Osteocyte (in vitro differentiated cells): Measurements from ENCODE around the gene ALG3. TPM values are rescaled to one million over a fixed set of nuclear protein-coding genes. Genes with fewer than 3 reads are reported as not detected.
A peak's percentile ranks its signal among the peaks of the same experiment; 100 is the strongest.

ENCODE experiments used
- DNase-seq: peaks from one replicate; pipeline ENCODE4 v3.0.0; 2021; ENCODE audit warnings: mixed read lengths; ENCODE audit not compliant: unreplicated experiment; ENCODE audit errors: extremely low spot score
- H3K27ac Mint-ChIP-seq: one replicate; pipeline ENCODE4 v1.8.0; 2021; ENCODE audit warnings: mild to moderate bottlenecking, mixed read lengths; ENCODE audit not compliant: unreplicated experiment
- H3K27me3 Mint-ChIP-seq: one replicate; pipeline ENCODE4 v1.8.0; 2021; ENCODE audit warnings: mixed read lengths; ENCODE audit not compliant: unreplicated experiment
- H3K36me3 Mint-ChIP-seq: one replicate; pipeline ENCODE4 v1.8.0; 2021; ENCODE audit warnings: mixed read lengths; ENCODE audit not compliant: unreplicated experiment
- H3K4me1 Mint-ChIP-seq: one replicate; pipeline ENCODE4 v1.8.0; 2021; ENCODE audit warnings: mixed read lengths; ENCODE audit not compliant: unreplicated experiment
- H3K4me3 Mint-ChIP-seq: one replicate; pipeline ENCODE4 v1.8.0; 2021; ENCODE audit warnings: mild to moderate bottlenecking, moderate library complexity, mixed read lengths; ENCODE audit not compliant: unreplicated experiment
- H3K9me3 Mint-ChIP-seq: one replicate; pipeline ENCODE4 v1.8.0; 2021; ENCODE audit warnings: mixed read lengths; ENCODE audit not compliant: unreplicated experiment
- total RNA-seq: library from RNA; stranded (reverse); gene quantifications from 2 replicates; pipeline ENCODE4 v1.2.1, GENCODE V29; 2021
- TF ChIP-seq, protein P1 (sequence below): fragments of 200-600 bp; sonication (generic); IDR thresholded peaks from 2 replicates; pipeline ENCODE4 v1.5.0; 2021; ENCODE audit warnings: antibody characterized with exemption, mild to moderate bottlenecking, moderate library complexity

ALG3 gene
- total RNA-seq, 1 donor from 2014 or later: 40.7 TPM

- TF ChIP-seq, protein P1, sequence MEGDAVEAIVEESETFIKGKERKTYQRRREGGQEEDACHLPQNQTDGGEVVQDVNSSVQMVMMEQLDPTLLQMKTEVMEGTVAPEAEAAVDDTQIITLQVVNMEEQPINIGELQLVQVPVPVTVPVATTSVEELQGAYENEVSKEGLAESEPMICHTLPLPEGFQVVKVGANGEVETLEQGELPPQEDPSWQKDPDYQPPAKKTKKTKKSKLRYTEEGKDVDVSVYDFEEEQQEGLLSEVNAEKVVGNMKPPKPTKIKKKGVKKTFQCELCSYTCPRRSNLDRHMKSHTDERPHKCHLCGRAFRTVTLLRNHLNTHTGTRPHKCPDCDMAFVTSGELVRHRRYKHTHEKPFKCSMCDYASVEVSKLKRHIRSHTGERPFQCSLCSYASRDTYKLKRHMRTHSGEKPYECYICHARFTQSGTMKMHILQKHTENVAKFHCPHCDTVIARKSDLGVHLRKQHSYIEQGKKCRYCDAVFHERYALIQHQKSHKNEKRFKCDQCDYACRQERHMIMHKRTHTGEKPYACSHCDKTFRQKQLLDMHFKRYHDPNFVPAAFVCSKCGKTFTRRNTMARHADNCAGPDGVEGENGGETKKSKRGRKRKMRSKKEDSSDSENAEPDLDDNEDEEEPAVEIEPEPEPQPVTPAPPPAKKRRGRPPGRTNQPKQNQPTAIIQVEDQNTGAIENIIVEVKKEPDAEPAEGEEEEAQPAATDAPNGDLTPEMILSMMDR: no peak
- no peak for DNase-seq
- peaks cover 5% of the 10 kb centered on the region for H3K9me3 Mint-ChIP-seq
- H3K4me3 Mint-ChIP-seq: peak overlapping the region; percentile 29
- H3K27ac Mint-ChIP-seq: no peak overlapping the region
- H3K27me3 Mint-ChIP-seq: peaks cover 35% of the 10 kb centered on the region
- H3K4me1 Mint-ChIP-seq: peaks cover 20% of the 10 kb centered on the region
- H3K36me3 Mint-ChIP-seq: peaks cover 7% of the 10 kb centered on the region
Observed at GRCh38 chr3:184262764-184263179, 14.0 kb upstream of the ALG3 start.

- H3K27ac Mint-ChIP-seq: no peak overlapping the region
Observed at GRCh38 chr3:184261854-184262763, 13.3 kb upstream of the ALG3 start.

GRCh38 chr3:184261270-184261853, 12.6 kb upstream of the ALG3 start, which contains the start of gene CAMK2N2:
TSS of gene CAMK2N2 (minus strand) at chr3:184261553. CDS start at chr3:184261285, 268 bp downstream.
- H3K27ac Mint-ChIP-seq: no peak within 1 kb of the TSS
- no peak for DNase-seq
- H3K27me3 Mint-ChIP-seq: peaks cover 27% of the 10 kb centered on the region
- H3K4me1 Mint-ChIP-seq: peaks cover 20% of the 10 kb centered on the region
- H3K9me3 Mint-ChIP-seq: no peaks in the 10 kb centered on the region
- H3K36me3 Mint-ChIP-seq: peaks cover 10% of the 10 kb centered on the region
- TF ChIP-seq, protein P1: no peak
- H3K4me3 Mint-ChIP-seq: peak within 1 kb of the TSS; percentile 83

More at GRCh38 chr3:184261854-184262763, 13.3 kb upstream of the ALG3 start:
- Mint-ChIP-seq H3K4me1 (peaks cover 20% of the 10 kb centered on the region), H3K9me3 (peaks cover 1% of the 10 kb centered on the region), H3K36me3 (peaks cover 10% of the 10 kb centered on the region), H3K4me3 (peak overlapping the region; percentile 83), H3K27me3 (peaks cover 28% of the 10 kb centered on the region)
- no peak for DNase-seq
- TF ChIP-seq, protein P1: no peak

- peaks cover 20% of the 10 kb centered on the region for H3K4me1 Mint-ChIP-seq
- H3K27me3 Mint-ChIP-seq: peaks cover 27% of the 10 kb centered on the region
- H3K36me3 Mint-ChIP-seq: peaks cover 10% of the 10 kb centered on the region
- no peaks in the 10 kb centered on the region for H3K9me3 Mint-ChIP-seq
- no peak for DNase-seq
- no peak overlapping the region for H3K27ac Mint-ChIP-seq
- H3K4me3 Mint-ChIP-seq: peak overlapping the region; percentile 77
- TF ChIP-seq, protein P1: no peak
Observed at GRCh38 chr3:184260724-184261269, 12.0 kb upstream of the ALG3 start.
